CD14-positive monocyte (primary cell): ENCODE measurements around the gene PLXDC2. TPM values are rescaled to one million over a fixed set of nuclear protein-coding genes. Genes with fewer than 3 reads are reported as not detected.
A peak's percentile ranks its signal among the peaks of the same experiment; 100 is the strongest.

ENCODE experiments used
- DNase-seq, 3 donors: peaks; one replicate each; pipeline ENCODE4 v3.0.0-alpha.2; 2011 to 2022
- H2AFZ ChIP-seq: 2 replicates; pipeline ENCODE4 v1.6.0; 2012; ENCODE audit warnings: mild to moderate bottlenecking, low read depth, low read length, inconsistent platforms; ENCODE audit not compliant: insufficient read depth, poor library complexity, severe bottlenecking
- H3K27ac ChIP-seq, 2 donors: 1 replicate in 1 of 2; 2 replicates in 1 of 2; pipeline ENCODE4 v1.5.1; 2012 to 2013; ENCODE audit warnings: low read length in 2 of 2, control low read depth in 1 of 2, inconsistent platforms in 1 of 2, low read depth in 1 of 2, mild to moderate bottlenecking in 1 of 2
- H3K27me3 ChIP-seq, 2 donors: one replicate each; pipeline versions ENCODE4 v1.6.0 to v1.6.1; 2011 to 2013; ENCODE audit warnings: low read length in 2 of 2; ENCODE audit not compliant: control insufficient read depth in 2 of 2, insufficient read depth in 2 of 2
- H3K36me3 ChIP-seq, 2 donors: replicated peaks in 1 of 2; 1 replicate in 1 of 2; 2 replicates in 1 of 2; pipeline versions ENCODE4 v1.5.1 to v1.6.1; 2012 to 2013; ENCODE audit warnings: low read length in 2 of 2, control low read depth in 1 of 2, inconsistent platforms in 1 of 2, mild to moderate bottlenecking in 1 of 2; ENCODE audit not compliant: insufficient read depth in 2 of 2, control insufficient read depth in 1 of 2
- H3K4me1 ChIP-seq, 2 donors: 1 replicate in 1 of 2; 2 replicates in 1 of 2; pipeline versions ENCODE4 v1.5.1 to v1.6.1; 2012 to 2013; ENCODE audit warnings: low read length in 2 of 2, control low read depth in 1 of 2, inconsistent platforms in 1 of 2, mild to moderate bottlenecking in 1 of 2, moderate library complexity in 1 of 2; ENCODE audit not compliant: insufficient read depth in 2 of 2, control insufficient read depth in 1 of 2
- H3K4me2 ChIP-seq: replicated peaks from 2 replicates; pipeline ENCODE3; 2012; ENCODE audit warnings: low read length, moderate library complexity, mild to moderate bottlenecking; ENCODE audit not compliant: poor library complexity, severe bottlenecking; ENCODE audit errors: extremely low read depth
- H3K4me3 ChIP-seq, 3 experiments: fragments of 200-600 bp in 1 of 3; sonication (generic) in 1 of 3; replicated peaks in 1 of 3; 1 replicate in 2 of 3; 2 replicates in 1 of 3; pipeline ENCODE4 v1.5.1; 2011 to 2013; ENCODE audit warnings: low read length in 3 of 3, mild to moderate bottlenecking in 3 of 3, control low read depth in 2 of 3, low read depth in 2 of 3, inconsistent platforms in 1 of 3, moderate library complexity in 1 of 3
- H3K79me2 ChIP-seq: 2 replicates; pipeline ENCODE4 v1.6.0; 2012; ENCODE audit warnings: mild to moderate bottlenecking, control low read depth, inconsistent platforms, low read length, moderate library complexity; ENCODE audit not compliant: insufficient read depth
- H3K9ac ChIP-seq: 2 replicates; pipeline ENCODE4 v1.6.0; 2017; ENCODE audit warnings: low read length, mild to moderate bottlenecking; ENCODE audit not compliant: insufficient read depth, poor library complexity, severe bottlenecking
- H3K9me3 ChIP-seq, 2 donors: replicated peaks in 1 of 2; 1 replicate in 1 of 2; 2 replicates in 1 of 2; pipeline versions ENCODE4 v1.5.1 to v1.6.1; 2012 to 2013; ENCODE audit warnings: low read length in 2 of 2, control low read depth in 1 of 2; ENCODE audit not compliant: control insufficient read depth in 1 of 2, insufficient read depth in 1 of 2
- H4K20me1 ChIP-seq: 2 replicates; pipeline ENCODE4 v1.6.0; 2012; ENCODE audit warnings: mild to moderate bottlenecking, low read length, control low read depth, moderate library complexity; ENCODE audit not compliant: insufficient read depth
- H3K27ac Mint-ChIP-seq, 7 donors: one replicate each; pipeline ENCODE4 v1.8.0; 2020; ENCODE audit warnings: mild to moderate bottlenecking in 7 of 7, mixed read lengths in 7 of 7, moderate library complexity in 6 of 7, inconsistent platforms in 2 of 7
- H3K27me3 Mint-ChIP-seq, 3 donors: one replicate each; pipeline ENCODE4 v1.8.0; 2021 to 2022; ENCODE audit warnings: low read depth in 3 of 3, mild to moderate bottlenecking in 3 of 3, mixed read lengths in 3 of 3, moderate library complexity in 3 of 3, inconsistent platforms in 1 of 3
- H3K36me3 Mint-ChIP-seq, 2 donors: one replicate each; pipeline ENCODE4 v1.8.0; 2020; ENCODE audit warnings: mixed read lengths in 2 of 2, inconsistent platforms in 1 of 2, mild to moderate bottlenecking in 1 of 2
- H3K4me1 Mint-ChIP-seq: one replicate; pipeline ENCODE4 v1.8.0; 2020; ENCODE audit warnings: mild to moderate bottlenecking, mixed read lengths
- H3K4me3 Mint-ChIP-seq, 2 donors: one replicate each; pipeline ENCODE4 v1.8.0; 2020; ENCODE audit warnings: mild to moderate bottlenecking in 2 of 2, mixed read lengths in 2 of 2, moderate library complexity in 1 of 2
- H3K9me3 Mint-ChIP-seq, 7 donors: one replicate each; pipeline ENCODE4 v1.8.0; 2020 to 2022; ENCODE audit warnings: mixed read lengths in 7 of 7, mild to moderate bottlenecking in 6 of 7, moderate library complexity in 6 of 7, inconsistent platforms in 2 of 7
- WGBS: methylation state at CpG from one replicate; pipeline ENCODE4 v1.1.5; 2013; ENCODE audit warnings: missing lambda C conversion rate; ENCODE audit not compliant: insufficient coverage; 5-methylcytosine and 5-hydroxymethylcytosine counted together
- intact Hi-C, 2 donors: fragments of 100-400 bp; cut with micrococcal nuclease; formaldehyde crosslinking; loops; one replicate each; pipeline versions ENCODE4 v1.15.0 to v1.15.1; 2023
- polyA plus RNA-seq, 3 donors: library from polyadenylated mRNA; depleted of rRNA in 1 of 3; unstranded in 2 of 3; stranded (reverse) in 1 of 3; fragments of 300-500 nt in 2 of 3; fragments of >200 nt in 1 of 3; fragmentation: Illumina TruSeq in 2 of 3; gene quantifications; 1 replicate in 2 of 3; 2 replicates in 1 of 3; pipeline ENCODE4 v1.2.3, GENCODE V29; 2012 to 2021
- TF ChIP-seq, protein P1 (sequence below): fragments of 200-600 bp; IDR thresholded peaks from one replicate; pipeline ENCODE4 v1.8.0; 2022; ENCODE audit warnings: antibody characterized with exemption, mild to moderate bottlenecking

Gene PLXDC2
- polyA plus RNA-seq, 3 donors: 37.5 to 128 (median 93.6) TPM

- Mint-ChIP-seq H3K9me3 (peaks cover 0 to 9% (median 4%) of the 10 kb centered on the region in 7 donors), H3K4me3 (peak overlapping the region; percentile 20 to 84), H3K27me3 (no peaks in the 10 kb centered on the region), H3K27ac (peak overlapping the region; percentile 93 to 97 (median 94)), H3K36me3 (peaks cover 26 to 40% of the 10 kb centered on the region in 2 donors), H3K4me1 (peaks cover 89% of the 10 kb centered on the region)
- Histone ChIP-seq H3K4me3 (peak overlapping the region in 1 of 3 experiments; percentile 63), H3K4me2 (peak overlapping the region; percentile 27), H2AFZ (no peak overlapping the region), H3K9ac (no peak overlapping the region), H3K27me3 (no peaks in the 10 kb centered on the region), H3K79me2 (peaks cover 96% of the 10 kb centered on the region), H3K4me1 (peaks cover 76 to 90% of the 10 kb centered on the region in 2 donors), H4K20me1 (peaks cover 43% of the 10 kb centered on the region), H3K9me3 (no peaks in the 10 kb centered on the region), H3K36me3 (peaks cover 0 to 15% of the 10 kb centered on the region in 2 donors), H3K27ac (peak overlapping the region; percentile 83 to 92)
- intact Hi-C loops: loop anchor here in 1 of 2 donors (5.0 kb wide), 1 partner anchor 174 kb away; no protein-coding TSS in a partner anchor
- DNase-seq: peak; percentile 49 to 89 (median 52)
- 38% methylated on average over 1 of the region's 3 CpGs for WGBS
- TF ChIP-seq, protein P1, sequence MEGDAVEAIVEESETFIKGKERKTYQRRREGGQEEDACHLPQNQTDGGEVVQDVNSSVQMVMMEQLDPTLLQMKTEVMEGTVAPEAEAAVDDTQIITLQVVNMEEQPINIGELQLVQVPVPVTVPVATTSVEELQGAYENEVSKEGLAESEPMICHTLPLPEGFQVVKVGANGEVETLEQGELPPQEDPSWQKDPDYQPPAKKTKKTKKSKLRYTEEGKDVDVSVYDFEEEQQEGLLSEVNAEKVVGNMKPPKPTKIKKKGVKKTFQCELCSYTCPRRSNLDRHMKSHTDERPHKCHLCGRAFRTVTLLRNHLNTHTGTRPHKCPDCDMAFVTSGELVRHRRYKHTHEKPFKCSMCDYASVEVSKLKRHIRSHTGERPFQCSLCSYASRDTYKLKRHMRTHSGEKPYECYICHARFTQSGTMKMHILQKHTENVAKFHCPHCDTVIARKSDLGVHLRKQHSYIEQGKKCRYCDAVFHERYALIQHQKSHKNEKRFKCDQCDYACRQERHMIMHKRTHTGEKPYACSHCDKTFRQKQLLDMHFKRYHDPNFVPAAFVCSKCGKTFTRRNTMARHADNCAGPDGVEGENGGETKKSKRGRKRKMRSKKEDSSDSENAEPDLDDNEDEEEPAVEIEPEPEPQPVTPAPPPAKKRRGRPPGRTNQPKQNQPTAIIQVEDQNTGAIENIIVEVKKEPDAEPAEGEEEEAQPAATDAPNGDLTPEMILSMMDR: no peak
These were observed 12.2 kb downstream of the PLXDC2 start for GRCh38 chr10:19828278-19829049.

DNA sequence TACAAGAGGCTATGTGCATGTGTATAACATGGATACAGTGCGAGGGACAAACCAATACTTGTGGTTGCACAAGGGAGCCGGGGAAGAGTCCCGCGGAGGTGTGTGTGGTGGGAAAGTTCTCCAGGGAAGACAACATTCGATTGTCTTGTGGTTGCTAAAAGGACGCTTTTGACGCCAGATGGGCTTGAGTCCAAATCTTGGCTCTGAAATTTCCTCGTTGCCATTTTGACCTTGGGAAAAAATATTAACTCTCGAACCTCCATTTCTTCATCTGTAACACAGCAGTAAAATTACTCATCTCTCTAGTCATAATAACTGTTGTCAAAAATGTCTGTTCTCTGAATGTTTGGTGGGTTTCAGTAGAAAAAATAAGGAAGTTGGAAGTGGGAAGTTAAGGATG is 16.5 kb downstream of the PLXDC2 start:
- Histone ChIP-seq H3K4me1 (peaks cover 38 to 55% of the 10 kb centered on the region in 2 donors), H4K20me1 (peaks cover 66% of the 10 kb centered on the region), H3K4me2 (peak overlapping the region; percentile 67), H3K27me3 (no peaks in the 10 kb centered on the region), H3K9ac (no peak overlapping the region), H3K4me3 (peak overlapping the region in 2 of 3 experiments; percentile 38 to 61), H3K9me3 (no peaks in the 10 kb centered on the region), H3K27ac (peak overlapping the region; percentile 73 to 88), H3K36me3 (peaks cover 0 to 15% of the 10 kb centered on the region in 2 donors), H2AFZ (peak overlapping the region; percentile 48), H3K79me2 (peaks cover 97% of the 10 kb centered on the region)
- TF ChIP-seq, protein P1: no peak
- 30% methylated on average over 1 of the region's 9 CpGs for WGBS
- Mint-ChIP-seq H3K4me1 (peaks cover 79% of the 10 kb centered on the region), H3K27ac (peak overlapping the region; percentile 72 to 94 (median 92)), H3K9me3 (peaks cover 0 to 9% (median 4%) of the 10 kb centered on the region in 7 donors), H3K36me3 (peaks cover 43 to 62% of the 10 kb centered on the region in 2 donors), H3K27me3 (no peaks in the 10 kb centered on the region), H3K4me3 (peak overlapping the region; percentile 56 to 76)
- intact Hi-C loops: loop anchor here in 1 of 2 donors (2.0 kb wide), 1 partner anchor 14 kb away; no protein-coding TSS in a partner anchor
- DNase-seq: peak; percentile 39 to 72 (median 69)
